H9 (cell line): ENCODE data around the gene GFPT1. TPM values are rescaled to one million over a fixed set of nuclear protein-coding genes. Genes with fewer than 3 reads are reported as not detected.

Experiments used
- DNase-seq: peaks from one replicate; pipeline ENCODE4 v3.0.0-alpha.2; 2017
- H2AFZ ChIP-seq: one replicate; pipeline ENCODE4 v1.6.1; 2013; ENCODE audit warnings: mild to moderate bottlenecking, low read length, control low read depth, moderate library complexity
- H2AK5ac ChIP-seq: 2 replicates; pipeline ENCODE4 v1.6.1; 2013; ENCODE audit warnings: low read length, control low read depth, mixed read lengths; ENCODE audit not compliant: insufficient read length
- H2BK120ac ChIP-seq: one replicate; pipeline ENCODE4 v1.6.1; 2013; ENCODE audit warnings: low read depth, mild to moderate bottlenecking, low read length, control low read depth, inconsistent platforms; ENCODE audit not compliant: poor library complexity, severe bottlenecking
- H2BK12ac ChIP-seq: 2 replicates; pipeline ENCODE4 v1.6.1; 2013; ENCODE audit warnings: low read length, control low read depth, mixed read lengths, low read depth; ENCODE audit not compliant: insufficient read length
- H2BK15ac ChIP-seq: 2 replicates; pipeline ENCODE4 v1.6.1; 2013; ENCODE audit warnings: low read depth, low read length, control low read depth
- H2BK20ac ChIP-seq: one replicate; pipeline ENCODE4 v1.6.1; 2013; ENCODE audit warnings: low read depth, mild to moderate bottlenecking, low read length, control low read depth, inconsistent platforms; ENCODE audit not compliant: poor library complexity, severe bottlenecking
- H2BK5ac ChIP-seq: 2 replicates; pipeline ENCODE4 v1.6.1; 2013; ENCODE audit warnings: low read length, control low read depth, mixed read lengths; ENCODE audit not compliant: insufficient read length
- H3K14ac ChIP-seq: 2 replicates; pipeline ENCODE4 v1.6.1; 2013; ENCODE audit warnings: low read length, control low read depth; ENCODE audit not compliant: insufficient read depth
- H3K18ac ChIP-seq: 2 replicates; pipeline ENCODE4 v1.6.1; 2013; ENCODE audit warnings: low read depth, mild to moderate bottlenecking, mixed read lengths, low read length, control low read depth; ENCODE audit not compliant: insufficient read length
- H3K23ac ChIP-seq: 2 replicates; pipeline ENCODE4 v1.6.1; 2013; ENCODE audit warnings: low read length, control low read depth, mixed read lengths, low read depth; ENCODE audit not compliant: insufficient read length
- H3K23me2 ChIP-seq: 2 replicates; pipeline ENCODE4 v1.6.1; 2013; ENCODE audit warnings: low read depth, mild to moderate bottlenecking, mixed read lengths, low read length, control low read depth; ENCODE audit not compliant: insufficient read length, poor library complexity, severe bottlenecking
- H3K27ac ChIP-seq: 2 replicates; pipeline ENCODE4 v1.5.1; 2013; ENCODE audit warnings: low read length, control low read depth, mixed read lengths, low read depth; ENCODE audit not compliant: insufficient read length
- H3K27me3 ChIP-seq: 2 replicates; pipeline ENCODE4 v1.6.1; 2013; ENCODE audit warnings: low read length, control low read depth, inconsistent platforms; ENCODE audit not compliant: insufficient read depth
- H3K4ac ChIP-seq: 2 replicates; pipeline ENCODE4 v1.6.1; 2013; ENCODE audit warnings: low read depth, mild to moderate bottlenecking, control low read depth, inconsistent platforms, low read length, moderate library complexity
- H3K4me1 ChIP-seq: 2 replicates; pipeline ENCODE4 v1.6.1; 2013; ENCODE audit warnings: low read length, control low read depth, inconsistent platforms; ENCODE audit not compliant: insufficient read depth
- H3K4me2 ChIP-seq: 2 replicates; pipeline ENCODE4 v1.6.1; 2013; ENCODE audit warnings: low read length, control low read depth, mixed read lengths; ENCODE audit not compliant: insufficient read length, insufficient read depth
- H3K56ac ChIP-seq: 2 replicates; pipeline ENCODE4 v1.6.1; 2013; ENCODE audit warnings: low read depth, mild to moderate bottlenecking, mixed read lengths, low read length, control low read depth; ENCODE audit not compliant: insufficient read length
- H3K79me1 ChIP-seq: 2 replicates; pipeline ENCODE4 v1.6.1; 2013; ENCODE audit warnings: low read depth, mild to moderate bottlenecking, moderate library complexity, low read length, control low read depth, inconsistent platforms; ENCODE audit not compliant: insufficient read depth, poor library complexity, severe bottlenecking
- H3K79me2 ChIP-seq: 2 replicates; pipeline ENCODE4 v1.6.1; 2013; ENCODE audit warnings: low read length, control low read depth, inconsistent platforms; ENCODE audit not compliant: insufficient read depth
- H3K9ac ChIP-seq: 2 replicates; pipeline ENCODE4 v1.6.1; 2013; ENCODE audit warnings: low read length, control low read depth, mixed read lengths; ENCODE audit not compliant: insufficient read length; ENCODE audit errors: extremely low read depth
- H3K9me3 ChIP-seq: one replicate; pipeline ENCODE4 v1.6.1; 2013; ENCODE audit warnings: low read depth, low read length, inconsistent platforms; ENCODE audit not compliant: control insufficient read depth
- H3T11ph ChIP-seq: one replicate; pipeline ENCODE4 v1.6.1; 2013; ENCODE audit warnings: mild to moderate bottlenecking, low read length, control low read depth, inconsistent platforms
- H4K20me1 ChIP-seq: one replicate; pipeline ENCODE4 v1.6.1; 2013; ENCODE audit not compliant: control insufficient read depth, insufficient read length, insufficient read depth
- H4K5ac ChIP-seq: 2 replicates; pipeline ENCODE4 v1.6.1; 2013; ENCODE audit warnings: low read depth, mild to moderate bottlenecking, mixed read lengths, low read length, control low read depth; ENCODE audit not compliant: insufficient read length
- H4K8ac ChIP-seq: replicated peaks from 2 replicates; pipeline ENCODE4 v1.6.1; 2013; ENCODE audit warnings: low read length, control low read depth, mixed read lengths, low read depth; ENCODE audit not compliant: insufficient read length
- H4K91ac ChIP-seq: 2 replicates; pipeline ENCODE4 v1.6.1; 2013; ENCODE audit warnings: low read depth, mild to moderate bottlenecking, moderate library complexity, mixed read lengths, low read length, control low read depth; ENCODE audit not compliant: insufficient read length
- H3K27ac Mint-ChIP-seq, 3 experiments: 2 replicates in 2 of 3; 3 replicates in 1 of 3; pipeline ENCODE4 v1.8.0; 2020 to 2021; ENCODE audit warnings: mixed read lengths in 3 of 3, mild to moderate bottlenecking in 1 of 3, moderate library complexity in 1 of 3
- H3K27me3 Mint-ChIP-seq: 2 replicates; pipeline ENCODE4 v1.8.0; 2021; ENCODE audit warnings: low read depth, mild to moderate bottlenecking, moderate library complexity, mixed read lengths
- H3K36me3 Mint-ChIP-seq, 3 experiments: 2 replicates in 2 of 3; 3 replicates in 1 of 3; pipeline ENCODE4 v1.8.0; 2020 to 2021; ENCODE audit warnings: low read depth in 3 of 3, mixed read lengths in 3 of 3; ENCODE audit not compliant: insufficient read depth in 1 of 3
- H3K4me1 Mint-ChIP-seq, 2 experiments: 2 replicates each; pipeline ENCODE4 v1.8.0; 2020; ENCODE audit warnings: mixed read lengths in 2 of 2
- H3K4me3 Mint-ChIP-seq, 2 experiments: 2 replicates in 1 of 2; 3 replicates in 1 of 2; pipeline ENCODE4 v1.8.0; 2020 to 2021; ENCODE audit warnings: mild to moderate bottlenecking in 2 of 2, mixed read lengths in 2 of 2, moderate library complexity in 1 of 2
- H3K9me3 Mint-ChIP-seq, 2 experiments: 2 replicates in 1 of 2; 3 replicates in 1 of 2; pipeline ENCODE4 v1.8.0; 2020; ENCODE audit warnings: mild to moderate bottlenecking in 2 of 2, mixed read lengths in 2 of 2, moderate library complexity in 1 of 2
- WGBS: extraction: QIAGEN DNeasy Blood & Tissue Kit; methylation state at CpG from one replicate; pipeline ENCODE4 v1.1.7; 2013; ENCODE audit warnings: missing lambda C conversion rate, low lambda C conversion rate, mixed read lengths; ENCODE audit not compliant: insufficient read length; ENCODE audit errors: extremely low coverage; 5-methylcytosine and 5-hydroxymethylcytosine counted together
- total RNA-seq: library from RNA; stranded (reverse); gene quantifications from 2 replicates; pipeline ENCODE4 v1.2.1, GENCODE V29; 2021
- TF ChIP-seq, protein P1 (sequence below): fragments of 200-600 bp; sonication (generic); conservative IDR thresholded peaks from 3 replicates; pipeline ENCODE4 v1.8.0; 2021; ENCODE audit warnings: antibody characterized with exemption, mild to moderate bottlenecking

Gene GFPT1
- total RNA-seq, 1 experiment from 2014 or later: 84.4 TPM

DNA sequence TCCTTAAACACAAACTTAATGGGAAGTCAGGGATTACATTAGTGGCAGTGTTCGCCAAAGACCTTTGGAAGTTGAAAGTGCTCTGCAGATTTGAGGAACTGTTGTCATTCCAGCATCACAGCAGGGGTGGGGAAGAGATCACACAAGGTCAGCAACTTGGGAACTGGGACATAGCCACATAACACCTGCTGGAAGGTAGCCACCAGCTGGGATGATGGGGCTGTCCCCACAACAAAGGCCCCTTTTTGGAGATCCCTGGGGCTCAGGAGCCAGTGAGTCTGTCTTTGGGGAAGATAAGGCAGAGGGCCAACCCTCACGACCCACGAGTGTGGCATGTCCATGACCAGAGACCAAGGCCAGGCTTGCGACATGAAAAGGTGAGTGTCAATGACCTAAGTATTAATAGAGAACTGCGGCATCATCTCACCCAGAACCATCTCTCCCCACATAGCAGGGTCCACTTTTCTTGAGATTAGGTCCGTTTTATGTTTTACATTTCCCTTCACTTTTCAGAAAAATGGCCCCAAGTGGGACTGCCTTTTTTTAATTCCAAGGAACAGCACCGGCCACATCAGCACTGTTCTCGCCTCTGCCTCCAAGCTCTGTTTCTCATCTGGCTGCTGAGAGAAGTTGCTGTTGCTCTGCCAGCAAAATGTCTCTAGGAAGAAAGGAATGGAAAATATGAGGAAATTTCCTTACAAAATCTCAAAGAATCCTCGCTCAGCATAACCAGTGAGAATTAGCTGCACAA lies 106.9 kb downstream of the GFPT1 start:
- no peak overlapping the region for H2BK120ac ChIP-seq
- no peak overlapping the region for H4K91ac ChIP-seq
- no CpG with 5 or more reads among the region's 9 CpGs for WGBS
- no peaks in the 10 kb centered on the region for H3K9me3 ChIP-seq
- no peaks in the 10 kb centered on the region for H3K27me3 ChIP-seq
- no peak overlapping the region for H4K5ac ChIP-seq
- no peak overlapping the region for H3K9ac ChIP-seq
- no peak overlapping the region for H3K4ac ChIP-seq
- no peak overlapping the region for H3K56ac ChIP-seq
- no peak overlapping the region for H2AFZ ChIP-seq
- no peak overlapping the region for H4K8ac ChIP-seq
- no peak overlapping the region for H3K4me3 Mint-ChIP-seq
- peaks cover 2% of the 10 kb centered on the region for H3K27me3 Mint-ChIP-seq
- no peak overlapping the region for H3T11ph ChIP-seq
- no peak overlapping the region for H3K18ac ChIP-seq
- H3K23ac ChIP-seq: no peak overlapping the region
- no peak overlapping the region for H2BK12ac ChIP-seq
- H2AK5ac ChIP-seq: no peak overlapping the region
- no peaks in the 10 kb centered on the region for H3K79me2 ChIP-seq
- H3K79me1 ChIP-seq: no peaks in the 10 kb centered on the region
- no peak overlapping the region; a peak in 1 of 7 replicates for H3K27ac Mint-ChIP-seq
- H3K36me3 Mint-ChIP-seq: no peaks in the 10 kb centered on the region
- no peak overlapping the region for H3K4me2 ChIP-seq
- no peak for DNase-seq
- H2BK5ac ChIP-seq: no peak overlapping the region
- no peaks in the 10 kb centered on the region for H4K20me1 ChIP-seq
- peaks cover 0 to 8% of the 10 kb centered on the region in 2 experiments; a peak in 2 of 4 replicates for H3K4me1 Mint-ChIP-seq
- no peak overlapping the region for H3K27ac ChIP-seq
- H2BK20ac ChIP-seq: no peak overlapping the region
- no peaks in the 10 kb centered on the region; the same call in 1 of the 2 replicates for H3K4me1 ChIP-seq
- H3K23me2 ChIP-seq: no peaks in the 10 kb centered on the region
- no peak overlapping the region for H3K14ac ChIP-seq
- TF ChIP-seq, protein P1, sequence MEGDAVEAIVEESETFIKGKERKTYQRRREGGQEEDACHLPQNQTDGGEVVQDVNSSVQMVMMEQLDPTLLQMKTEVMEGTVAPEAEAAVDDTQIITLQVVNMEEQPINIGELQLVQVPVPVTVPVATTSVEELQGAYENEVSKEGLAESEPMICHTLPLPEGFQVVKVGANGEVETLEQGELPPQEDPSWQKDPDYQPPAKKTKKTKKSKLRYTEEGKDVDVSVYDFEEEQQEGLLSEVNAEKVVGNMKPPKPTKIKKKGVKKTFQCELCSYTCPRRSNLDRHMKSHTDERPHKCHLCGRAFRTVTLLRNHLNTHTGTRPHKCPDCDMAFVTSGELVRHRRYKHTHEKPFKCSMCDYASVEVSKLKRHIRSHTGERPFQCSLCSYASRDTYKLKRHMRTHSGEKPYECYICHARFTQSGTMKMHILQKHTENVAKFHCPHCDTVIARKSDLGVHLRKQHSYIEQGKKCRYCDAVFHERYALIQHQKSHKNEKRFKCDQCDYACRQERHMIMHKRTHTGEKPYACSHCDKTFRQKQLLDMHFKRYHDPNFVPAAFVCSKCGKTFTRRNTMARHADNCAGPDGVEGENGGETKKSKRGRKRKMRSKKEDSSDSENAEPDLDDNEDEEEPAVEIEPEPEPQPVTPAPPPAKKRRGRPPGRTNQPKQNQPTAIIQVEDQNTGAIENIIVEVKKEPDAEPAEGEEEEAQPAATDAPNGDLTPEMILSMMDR: no peak
- H2BK15ac ChIP-seq: no peak overlapping the region
- no peaks in the 10 kb centered on the region for H3K9me3 Mint-ChIP-seq
